Activated naive CD4-positive, alpha-beta T cell treated with anti-CD3 and anti-CD28 coated beads, Interleukin-2, amount 50 U/mL, for 72 hours (primary cell): Measurements from ENCODE around the gene SNCB. TPM values are rescaled to one million over a fixed set of nuclear protein-coding genes. Genes with fewer than 3 reads are reported as not detected.

Experiments
- ATAC-seq, 2 donors: fragments of 150-1000 bp; cut with Tn5 transposase; 2 replicates each; pipeline ENCODE4 v1.10.0; 2021; ENCODE audit warnings: mild to moderate bottlenecking in 2 of 2, moderate library complexity in 2 of 2
- DNase-seq, 2 donors: peaks; one replicate each; pipeline ENCODE4 v3.0.0; 2021 to 2022; ENCODE audit warnings: low spot score in 2 of 2
- H3K27ac Mint-ChIP-seq, 2 donors: one replicate each; pipeline ENCODE4 v1.8.0; 2022; ENCODE audit warnings: mild to moderate bottlenecking in 2 of 2, mixed read lengths in 2 of 2
- H3K36me3 Mint-ChIP-seq, 2 donors: one replicate each; pipeline ENCODE4 v1.8.0; 2022; ENCODE audit warnings: mixed read lengths in 2 of 2
- H3K9me3 Mint-ChIP-seq, 2 donors: one replicate each; pipeline ENCODE4 v1.8.0; 2022; ENCODE audit warnings: mixed read lengths in 2 of 2
- total RNA-seq, 2 donors: library from RNA; stranded (reverse); gene quantifications; one replicate each; pipeline ENCODE4 v1.2.3, GENCODE V29; 2022

SNCB gene
- total RNA-seq, 2 donors from 2014 or later: 1.2 TPM; not detected in 1

- no peak for ATAC-seq
- Mint-ChIP-seq H3K36me3 (peaks cover 0 to 4% of the 10 kb centered on the region in 2 donors), H3K27ac (no peak overlapping the region), H3K9me3 (no peaks in the 10 kb centered on the region)
- DNase-seq: no peak
These were observed 10.6 kb downstream of the SNCB start for GRCh38 chr5:176619569-176620332.

GRCh38 chr5:176619203-176619568, 11.1 kb downstream of the SNCB start:
- Mint-ChIP-seq H3K36me3 (peaks cover 0 to 4% of the 10 kb centered on the region in 2 donors), H3K9me3 (no peaks in the 10 kb centered on the region), H3K27ac (no peak overlapping the region)
- DNase-seq: peak; percentile 64 to 83
- ATAC-seq: peak; percentile 95 to 98

- DNase-seq (no peak), ATAC-seq (no peak)
- Mint-ChIP-seq H3K27ac (no peak overlapping the region), H3K9me3 (no peaks in the 10 kb centered on the region), H3K36me3 (peaks cover 0 to 4% of the 10 kb centered on the region in 2 donors)
These were observed 11.6 kb downstream of the SNCB start for GRCh38 chr5:176618783-176619182.

- DNase-seq (no peak), ATAC-seq (no peak)
- H3K36me3 Mint-ChIP-seq: peaks cover 0 to 4% of the 10 kb centered on the region in 2 donors
- H3K9me3 Mint-ChIP-seq: no peaks in the 10 kb centered on the region
- H3K27ac Mint-ChIP-seq: no peak overlapping the region
These were observed 13.8 kb downstream of the SNCB start for GRCh38 chr5:176616511-176616910.

GRCh38 chr5:176614805-176615478, 15.4 kb downstream of the SNCB start:
- DNase-seq (no peak), ATAC-seq (no peak)
- H3K36me3 Mint-ChIP-seq: peaks cover 0 to 4% of the 10 kb centered on the region in 2 donors
- H3K9me3 Mint-ChIP-seq: no peaks in the 10 kb centered on the region
- no peak overlapping the region for H3K27ac Mint-ChIP-seq

- ATAC-seq: no peak
- peaks cover 8 to 9% of the 10 kb centered on the region in 2 donors for H3K36me3 Mint-ChIP-seq
- no peaks in the 10 kb centered on the region for H3K9me3 Mint-ChIP-seq
- H3K27ac Mint-ChIP-seq: no peak overlapping the region
- DNase-seq: no peak
These were observed 17.5 kb downstream of the SNCB start for GRCh38 chr5:176612855-176613254.

- DNase-seq (no peak), ATAC-seq (no peak)
- no peaks in the 10 kb centered on the region for H3K9me3 Mint-ChIP-seq
These were observed 18.3 kb downstream of the SNCB start for GRCh38 chr5:176612008-176612407.

GRCh38 chr5:176611435-176611834, 18.9 kb downstream of the SNCB start:
- H3K36me3 Mint-ChIP-seq: peaks cover 8 to 9% of the 10 kb centered on the region in 2 donors
- no peaks in the 10 kb centered on the region for H3K9me3 Mint-ChIP-seq
- ATAC-seq (peak in 1 of 2 donors; percentile 11), DNase-seq (peak in 1 of 2 donors; percentile 56)
- no peak overlapping the region for H3K27ac Mint-ChIP-seq

More at GRCh38 chr5:176612008-176612407, 18.3 kb downstream of the SNCB start:
- Mint-ChIP-seq H3K27ac (no peak overlapping the region), H3K36me3 (peaks cover 8 to 9% of the 10 kb centered on the region in 2 donors)

- no peak overlapping the region for H3K27ac Mint-ChIP-seq
- H3K36me3 Mint-ChIP-seq: peaks cover 8 to 9% of the 10 kb centered on the region in 2 donors
- H3K9me3 Mint-ChIP-seq: no peaks in the 10 kb centered on the region
- ATAC-seq: peak in 1 of 2 donors; percentile 9
- DNase-seq: no peak
These were observed 19.9 kb downstream of the SNCB start for GRCh38 chr5:176610435-176610773.

- Mint-ChIP-seq H3K27ac (peak within 1 kb of the TSS; percentile 39 to 60), H3K36me3 (peaks cover 8 to 9% of the 10 kb centered on the region in 2 donors)
These were observed 20.5 kb downstream of the SNCB start, which contains the start of gene GPRIN1 for GRCh38 chr5:176609724-176610434. Gene GPRIN1, minus strand, starts transcription at chr5:176610156. Its CDS starts 10,322 bp downstream, at chr5:176599834.

GRCh38 chr5:176608937-176609723, 21.2 kb downstream of the SNCB start:
- ATAC-seq: peak in 1 of 2 donors; percentile 28
- peaks cover 8 to 9% of the 10 kb centered on the region in 2 donors for H3K36me3 Mint-ChIP-seq
- H3K9me3 Mint-ChIP-seq: no peaks in the 10 kb centered on the region
- peak overlapping the region; percentile 39 to 60 for H3K27ac Mint-ChIP-seq
- no peak for DNase-seq

More at GRCh38 chr5:176609724-176610434, 20.5 kb downstream of the SNCB start, which contains the start of gene GPRIN1:
- DNase-seq: peak; percentile 82
- no peaks in the 10 kb centered on the region for H3K9me3 Mint-ChIP-seq
- peak; percentile 80 to 84 for ATAC-seq

- Mint-ChIP-seq H3K9me3 (no peaks in the 10 kb centered on the region), H3K36me3 (peaks cover 8 to 9% of the 10 kb centered on the region in 2 donors), H3K27ac (no peak overlapping the region)
- DNase-seq (no peak), ATAC-seq (no peak)
These were observed 22.1 kb downstream of the SNCB start for GRCh38 chr5:176608142-176608705.

- DNase-seq (no peak), ATAC-seq (no peak)
- peaks cover 8 to 9% of the 10 kb centered on the region in 2 donors for H3K36me3 Mint-ChIP-seq
- no peaks in the 10 kb centered on the region for H3K9me3 Mint-ChIP-seq
- no peak overlapping the region for H3K27ac Mint-ChIP-seq
These were observed 23.5 kb downstream of the SNCB start for GRCh38 chr5:176606875-176607274.

GRCh38 chr5:176606032-176606431, 24.3 kb downstream of the SNCB start:
- Mint-ChIP-seq H3K27ac (no peak overlapping the region), H3K9me3 (no peaks in the 10 kb centered on the region), H3K36me3 (peaks cover 8 to 9% of the 10 kb centered on the region in 2 donors)
- ATAC-seq (no peak), DNase-seq (no peak)

GRCh38 chr5:176603091-176603490, 27.2 kb downstream of the SNCB start:
- Mint-ChIP-seq H3K27ac (no peak overlapping the region), H3K36me3 (peaks cover 0 to 5% of the 10 kb centered on the region in 2 donors), H3K9me3 (no peaks in the 10 kb centered on the region)
- ATAC-seq (no peak), DNase-seq (no peak)

GRCh38 chr5:176601901-176602482, 28.3 kb downstream of the SNCB start:
- DNase-seq: no peak
- ATAC-seq: no peak
- Mint-ChIP-seq H3K27ac (no peak overlapping the region), H3K36me3 (peaks cover 0 to 5% of the 10 kb centered on the region in 2 donors), H3K9me3 (no peaks in the 10 kb centered on the region)
